ENCODE data around the gene STX3.
"Not testable (repeated sequence)": the region's sequence is repeated elsewhere in the genome, so short reads cannot be mapped to it uniquely, and the experiment has no call there.

Gene STX3

GRCh38 chr11:59794417-59794816 lies 39.2 kb downstream of the STX3 start:
- DNase-seq = no peak

- no peak for DNase-seq
Observed at GRCh38 chr11:59800390-59801025, 45.3 kb downstream of the STX3 start.

GRCh38 chr11:59801160-59801706 lies 46.1 kb downstream of the STX3 start:
- no peak for DNase-seq

GRCh38 chr11:59801981-59802638 lies 46.9 kb downstream of the STX3 start:
- DNase-seq = no peak

- DNase-seq = peak; percentile 54
Observed at GRCh38 chr11:59802639-59803176, 47.5 kb downstream of the STX3 start.

- no peak for DNase-seq
Observed at GRCh38 chr11:59804061-59804460, 48.9 kb downstream of the STX3 start.

- no peak for DNase-seq
Observed at GRCh38 chr11:59807047-59807610, 52.0 kb downstream of the STX3 start.

- peak; percentile 91 for DNase-seq
Observed at GRCh38 chr11:59810189-59810910, 55.2 kb downstream of the STX3 start, which contains the start of gene MRPL16. TSS of gene MRPL16 (minus strand) at chr11:59810778. CDS start at chr11:59810658, 120 bp downstream.

- DNase-seq = no peak
Observed at GRCh38 chr11:59810911-59811259, 55.7 kb downstream of the STX3 start.

GRCh38 chr11:59812220-59812619 lies 57.0 kb downstream of the STX3 start:
- no peak for DNase-seq

GRCh38 chr11:59813364-59813763 lies 58.2 kb downstream of the STX3 start:
- no peak for DNase-seq

GRCh38 chr11:59814021-59814420 lies 58.8 kb downstream of the STX3 start:
- DNase-seq = no peak

GRCh38 chr11:59815754-59816153 lies 60.6 kb downstream of the STX3 start:
- DNase-seq = no peak

- DNase-seq = not testable (repeated sequence)
Observed at GRCh38 chr11:59816434-59816833, 61.3 kb downstream of the STX3 start.

GRCh38 chr11:59818572-59818971 lies 63.4 kb downstream of the STX3 start:
- no peak for DNase-seq

GRCh38 chr11:59822989-59823566 lies 67.9 kb downstream of the STX3 start:
- peak; percentile 16 for DNase-seq

GRCh38 chr11:59829358-59829757 lies 74.2 kb downstream of the STX3 start:
- no peak for DNase-seq

GRCh38 chr11:59833602-59834001 lies 78.4 kb downstream of the STX3 start:
- no peak for DNase-seq

GRCh38 chr11:59839615-59840014 lies 84.4 kb downstream of the STX3 start:
- no peak for DNase-seq

GRCh38 chr11:59841514-59841913 lies 86.3 kb downstream of the STX3 start:
- DNase-seq = no peak

- no peak for DNase-seq
Observed at GRCh38 chr11:59842316-59842715, 87.1 kb downstream of the STX3 start.

GRCh38 chr11:59845399-59845798 lies 90.2 kb downstream of the STX3 start, which contains the start of gene CBLIF:
TSS of gene CBLIF (minus strand) at chr11:59845499. CDS start at chr11:59845453, 46 bp downstream.
- DNase-seq = no peak

- no peak for DNase-seq
Observed at GRCh38 chr11:59846556-59846955, 91.4 kb downstream of the STX3 start.

All from stimulated activated CD4-positive, alpha-beta T cell treated with anti-CD3 and anti-CD28 coated beads, Interleukin-4, amount 100 ng/mL, for 24 hours (primary cell).